B cell (primary cell): Measurements from ENCODE around the gene SSUH2. TPM values are rescaled to one million over a fixed set of nuclear protein-coding genes. Genes with fewer than 3 reads are reported as not detected.

Source experiments
- ATAC-seq: fragments of 200-7000 bp; cut with Tn5 transposase; one replicate; pipeline ENCODE4 v1.10.0; 2021; ENCODE audit warnings: low read depth, mild to moderate bottlenecking, moderate number of reproducible peaks, moderate library complexity
- CTCF ChIA-PET: fragments of 350-600 bp; sonication (Branson Sonifier 250); formaldehyde crosslinking; loops from one replicate; lab custom pipeline; 2021; ENCODE audit warnings: antibody characterized with exemption, inconsistent platforms; lab: Charles Lee
- POLR2A ChIA-PET: fragments of 350-600 bp; sonication (Branson Sonifier 250); formaldehyde crosslinking; loops from one replicate; lab custom pipeline; 2021; ENCODE audit warnings: antibody characterized with exemption; lab: Charles Lee
- DNase-seq: peaks from one replicate; pipeline ENCODE4 v3.0.0; 2013
- H2AFZ ChIP-seq: 2 replicates; pipeline ENCODE4 v1.6.1; 2012; ENCODE audit warnings: mild to moderate bottlenecking, low read depth, low read length; ENCODE audit not compliant: insufficient read depth, poor library complexity, severe bottlenecking
- H3K27ac ChIP-seq, 2 donors: 1 replicate in 1 of 2; 2 replicates in 1 of 2; pipeline ENCODE4 v1.5.1; 2012 to 2013; ENCODE audit warnings: low read length in 2 of 2, mild to moderate bottlenecking in 2 of 2, moderate library complexity in 1 of 2
- H3K27me3 ChIP-seq, 4 experiments: fragments of 200-600 bp in 1 of 4; sonication (generic) in 1 of 4; replicated peaks in 1 of 4; 1 replicate in 2 of 4; 2 replicates in 2 of 4; pipeline versions ENCODE4 v1.6.1 to v1.7.0; 2013 to 2016; ENCODE audit warnings: low read length in 3 of 4, mild to moderate bottlenecking in 2 of 4, mixed read lengths in 1 of 4, moderate library complexity in 1 of 4; ENCODE audit not compliant: insufficient read depth in 4 of 4, control insufficient read depth in 3 of 4; ENCODE audit errors: control extremely low read depth in 1 of 4
- H3K36me3 ChIP-seq, 2 experiments: replicated peaks in 1 of 2; 1 replicate in 1 of 2; 2 replicates in 1 of 2; pipeline versions ENCODE4 v1.6.1 to v1.7.1; 2013; ENCODE audit warnings: low read length in 1 of 2; ENCODE audit not compliant: insufficient read depth in 2 of 2, control insufficient read depth in 1 of 2; ENCODE audit errors: control extremely low read depth in 1 of 2, extremely low read depth in 1 of 2
- H3K4me1 ChIP-seq, 2 donors: fragments of 200-600 bp in 1 of 2; sonication (generic) in 1 of 2; 1 replicate in 1 of 2; 2 replicates in 1 of 2; pipeline versions ENCODE4 v1.5.1 to v1.6.1; 2013 to 2017; ENCODE audit warnings: low read length in 2 of 2; ENCODE audit not compliant: control insufficient read depth in 2 of 2, insufficient read depth in 2 of 2
- H3K4me2 ChIP-seq: replicated peaks from 2 replicates; pipeline ENCODE3; 2012; ENCODE audit warnings: mild to moderate bottlenecking, low read depth, low read length; ENCODE audit not compliant: poor library complexity, severe bottlenecking
- H3K4me3 ChIP-seq, 5 experiments: fragments of 200-600 bp in 1 of 5; sonication (generic) in 1 of 5; 1 replicate in 3 of 5; 2 replicates in 2 of 5; pipeline versions ENCODE4 v1.5.1 to v1.7.0; 2011 to 2016; ENCODE audit warnings: low read length in 4 of 5, mild to moderate bottlenecking in 4 of 5, low read depth in 2 of 5, control low read depth in 1 of 5, moderate library complexity in 1 of 5; ENCODE audit not compliant: insufficient read depth in 1 of 5; ENCODE audit errors: control extremely low read depth in 1 of 5, extremely low read depth in 1 of 5
- H3K79me2 ChIP-seq: fragments of 200-600 bp; sonication (generic); one replicate; pipeline ENCODE4 v1.6.0; 2016; ENCODE audit warnings: low read length; ENCODE audit not compliant: control insufficient read depth, insufficient read depth
- H3K9ac ChIP-seq: fragments of 200-600 bp; sonication (generic); 2 replicates; pipeline ENCODE4 v1.6.1; 2017; ENCODE audit warnings: mild to moderate bottlenecking, low read length, moderate library complexity
- H3K9me3 ChIP-seq, 3 donors: one replicate each; pipeline versions ENCODE4 v1.6.1 to v1.7.1; 2013; ENCODE audit warnings: low read length in 2 of 3; ENCODE audit not compliant: control insufficient read depth in 2 of 3, insufficient read depth in 1 of 3; ENCODE audit errors: control extremely low read depth in 1 of 3
- H4K20me1 ChIP-seq: 2 replicates; pipeline ENCODE4 v1.6.0; 2012; ENCODE audit warnings: mild to moderate bottlenecking, low read length; ENCODE audit not compliant: insufficient read depth, control insufficient read depth, poor library complexity, severe bottlenecking
- H3K27ac Mint-ChIP-seq: one replicate; pipeline ENCODE4 v1.8.0; 2021; ENCODE audit warnings: mixed read lengths
- H3K27me3 Mint-ChIP-seq: one replicate; pipeline ENCODE4 v1.8.0; 2021; ENCODE audit warnings: mixed read lengths
- H3K4me1 Mint-ChIP-seq: one replicate; pipeline ENCODE4 v1.8.0; 2021; ENCODE audit warnings: mixed read lengths
- H3K4me3 Mint-ChIP-seq: one replicate; pipeline ENCODE4 v1.8.0; 2021; ENCODE audit warnings: mixed read lengths
- H3K9me3 Mint-ChIP-seq: one replicate; pipeline ENCODE4 v1.8.0; 2022; ENCODE audit warnings: mixed read lengths; ENCODE audit not compliant: insufficient read depth
- CTCF ChIP-seq: fragments of 200-600 bp; IDR thresholded peaks from one replicate; pipeline ENCODE4 v1.8.0; 2022; ENCODE audit warnings: antibody characterized with exemption, mild to moderate bottlenecking
- EZH2 ChIP-seq: IDR thresholded peaks from 2 replicates; pipeline ENCODE4 v1.6.1; 2012; ENCODE audit warnings: borderline replicate concordance, low read depth, mild to moderate bottlenecking, moderate library complexity, low read length; ENCODE audit not compliant: insufficient read depth, poor library complexity, severe bottlenecking
- WGBS: methylation state at CpG from one replicate; pipeline ENCODE4 v1.1.5; 2013; ENCODE audit warnings: missing lambda C conversion rate; ENCODE audit not compliant: insufficient coverage; 5-methylcytosine and 5-hydroxymethylcytosine counted together
- intact Hi-C: fragments of 100-400 bp; cut with micrococcal nuclease; formaldehyde crosslinking; loops from one replicate; pipeline ENCODE4 v1.10.0; 2022
- polyA plus RNA-seq: library from polyadenylated mRNA; depleted of rRNA; stranded (reverse); fragments of >200 nt; gene quantifications from 2 replicates; pipeline ENCODE4 v1.2.3, GENCODE V29; 2012
- total RNA-seq, 2 donors: library from RNA; stranded (reverse); fragments of 120-200 nt in 1 of 2; gene quantifications; 1 replicate in 1 of 2; 2 replicates in 1 of 2; pipeline versions ENCODE4 v1.2.3 to v1.2.4, GENCODE V29; 2013 to 2022

The SSUH2 gene
- total and polyA plus RNA-seq, 2 donors (not counting 1 experiment from before 2014, with no cell fraction given), result not detected

DNA sequence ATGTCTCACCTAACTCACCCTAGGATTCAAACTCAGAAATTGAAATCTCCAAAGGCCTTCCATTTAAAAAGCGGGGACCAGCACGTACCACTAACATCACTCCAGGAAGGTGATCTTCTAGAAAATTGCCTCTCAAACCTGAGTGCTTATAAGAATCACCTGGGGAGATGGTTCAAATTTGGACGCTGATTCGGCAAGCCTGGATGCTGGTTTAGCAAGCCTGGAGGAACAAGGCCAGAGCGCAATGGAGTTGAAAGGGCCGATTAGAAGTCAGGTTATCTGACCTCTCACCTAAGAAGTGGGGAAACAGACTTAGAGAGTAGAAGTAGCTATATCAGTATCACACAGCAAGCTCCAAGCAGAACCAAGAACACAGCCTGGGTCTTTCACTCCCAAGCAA is 68.2 kb downstream of the SSUH2 start:
- 71% methylated on average over 2 of the region's 6 CpGs for WGBS
- no peak for DNase-seq
- ChIA-PET CTCF (interaction anchor here (0.8 kb wide), 1 partner anchor 20 kb away, joined by 3 read pairs; no protein-coding TSS in a partner anchor), POLR2A (no interaction called here)
- no peaks in the 10 kb centered on the region for H4K20me1 ChIP-seq
- H2AFZ ChIP-seq, result no peak overlapping the region
- H3K4me1 ChIP-seq, result no peaks in the 10 kb centered on the region
- H3K4me3 ChIP-seq, result no peak overlapping the region
- no peak for TF ChIP-seq EZH2
- no peak for TF ChIP-seq CTCF
- no peak overlapping the region for H3K4me2 ChIP-seq
- intact Hi-C loops, result no loop called here
- H3K9me3 ChIP-seq, result no peaks in the 10 kb centered on the region
- no peak overlapping the region for H3K27ac Mint-ChIP-seq
- H3K27me3 ChIP-seq, result no peaks in the 10 kb centered on the region
- H3K9ac ChIP-seq, result no peak overlapping the region
- H3K36me3 ChIP-seq, result no peaks in the 10 kb centered on the region
- no peaks in the 10 kb centered on the region for H3K27me3 Mint-ChIP-seq
- no peak overlapping the region for H3K27ac ChIP-seq
- no peaks in the 10 kb centered on the region for H3K9me3 Mint-ChIP-seq
- no peaks in the 10 kb centered on the region for H3K79me2 ChIP-seq
- H3K4me1 Mint-ChIP-seq, result peaks cover 3% of the 10 kb centered on the region
- no peak overlapping the region for H3K4me3 Mint-ChIP-seq
- no peak for ATAC-seq

DNA sequence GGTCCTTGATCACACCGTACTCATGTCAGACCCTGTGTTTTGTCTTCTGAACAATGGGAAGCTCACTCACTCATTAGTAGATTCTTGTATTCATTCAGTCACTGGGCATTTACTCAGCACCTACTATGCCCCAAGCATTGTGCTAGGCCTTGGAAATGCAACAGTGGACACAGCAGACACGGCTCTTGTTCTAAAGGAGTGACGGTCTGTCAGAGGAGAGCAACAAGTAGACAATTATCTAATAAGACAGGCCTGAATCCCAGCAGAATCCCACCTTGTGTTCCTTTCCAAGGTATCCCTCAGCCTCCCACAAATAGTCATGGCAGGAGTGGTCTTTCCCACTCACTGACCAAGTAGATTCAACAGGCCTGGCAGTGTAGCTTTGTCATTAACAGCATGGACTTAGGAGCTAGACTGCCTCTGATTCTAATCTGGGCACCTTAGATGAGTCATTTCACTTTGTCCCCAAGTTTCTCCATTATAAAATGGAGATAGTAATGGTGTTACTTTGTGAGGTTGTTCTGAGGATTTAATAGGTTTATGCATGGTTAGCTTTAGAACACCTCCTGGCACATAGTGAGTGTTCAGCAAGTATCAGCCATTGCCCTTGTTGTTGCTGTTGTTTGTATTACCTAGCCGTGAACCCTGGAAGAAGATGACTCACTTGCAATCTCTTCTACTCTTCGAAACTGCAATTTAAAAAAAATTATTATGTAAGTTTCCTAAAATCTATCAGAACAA is 69.1 kb downstream of the SSUH2 start:
- Histone ChIP-seq H3K9me3 (no peaks in the 10 kb centered on the region), H3K4me2 (no peak overlapping the region), H3K27me3 (no peaks in the 10 kb centered on the region), H2AFZ (no peak overlapping the region), H4K20me1 (no peaks in the 10 kb centered on the region), H3K4me1 (no peaks in the 10 kb centered on the region), H3K4me3 (no peak overlapping the region), H3K36me3 (no peaks in the 10 kb centered on the region), H3K79me2 (no peaks in the 10 kb centered on the region), H3K27ac (no peak overlapping the region), H3K9ac (no peak overlapping the region)
- DNase-seq (no peak), ATAC-seq (no peak)
- no peak overlapping the region for H3K27ac Mint-ChIP-seq
- ChIA-PET CTCF (no interaction called here), POLR2A (no interaction called here)
- 86% methylated on average over 1 of the region's 5 CpGs for WGBS
- TF ChIP-seq CTCF, result no peak
- TF ChIP-seq EZH2, result no peak
- H3K27me3 Mint-ChIP-seq, result no peaks in the 10 kb centered on the region
- no peaks in the 10 kb centered on the region for H3K9me3 Mint-ChIP-seq
- intact Hi-C loops, result no loop called here
- no peak overlapping the region for H3K4me3 Mint-ChIP-seq
- peaks cover 11% of the 10 kb centered on the region for H3K4me1 Mint-ChIP-seq
